ENCODE measurements around the gene PTPN3.
"Not testable (repeated sequence)": the region's sequence is repeated elsewhere in the genome, so short reads cannot be mapped to it uniquely, and the experiment has no call there.

PTPN3 gene

GRCh38 chr9:109385499-109385898, 112.6 kb downstream of the PTPN3 start:
- no peak for DNase-seq

DNA sequence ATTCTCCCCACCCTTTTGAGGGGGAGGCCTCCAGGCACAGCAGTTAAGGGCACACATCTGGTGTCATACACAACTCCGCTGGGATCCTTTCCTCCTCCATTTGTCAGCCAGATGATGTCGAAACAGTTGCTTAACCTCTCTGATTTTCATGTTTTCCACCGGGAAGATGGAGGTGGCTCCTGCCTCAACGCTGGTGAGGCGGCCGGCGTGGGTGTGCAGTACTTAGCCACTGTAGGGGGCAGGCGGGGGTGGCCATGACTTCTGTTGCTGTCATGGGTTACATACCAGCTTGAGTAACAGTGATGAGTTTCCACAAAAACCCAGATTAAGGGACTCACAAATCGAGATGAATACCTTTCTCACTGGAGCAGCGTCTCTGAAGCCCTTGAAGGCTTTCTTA, 114.2 kb downstream of the PTPN3 start:
- DNase-seq = no peak

DNA sequence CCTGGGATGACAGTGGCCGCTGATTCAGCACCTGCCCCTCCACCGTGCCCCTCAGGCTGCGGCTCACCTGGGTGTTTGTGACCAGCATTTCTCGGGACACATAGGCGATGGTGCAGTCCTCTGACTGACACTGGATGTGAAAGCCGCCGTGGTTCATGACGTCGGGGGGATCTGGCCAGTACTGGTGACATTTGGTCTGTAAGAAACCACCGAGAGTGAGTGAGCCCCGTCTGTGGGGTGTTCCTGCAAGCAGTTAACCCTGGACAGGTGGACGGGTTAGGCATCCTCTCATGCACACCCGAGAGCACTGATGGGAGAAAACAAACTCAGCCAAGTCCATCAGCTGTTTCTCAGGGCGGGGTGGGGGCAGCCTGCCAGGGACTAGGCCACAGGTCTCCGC, 114.8 kb downstream of the PTPN3 start:
- no peak for DNase-seq

DNA sequence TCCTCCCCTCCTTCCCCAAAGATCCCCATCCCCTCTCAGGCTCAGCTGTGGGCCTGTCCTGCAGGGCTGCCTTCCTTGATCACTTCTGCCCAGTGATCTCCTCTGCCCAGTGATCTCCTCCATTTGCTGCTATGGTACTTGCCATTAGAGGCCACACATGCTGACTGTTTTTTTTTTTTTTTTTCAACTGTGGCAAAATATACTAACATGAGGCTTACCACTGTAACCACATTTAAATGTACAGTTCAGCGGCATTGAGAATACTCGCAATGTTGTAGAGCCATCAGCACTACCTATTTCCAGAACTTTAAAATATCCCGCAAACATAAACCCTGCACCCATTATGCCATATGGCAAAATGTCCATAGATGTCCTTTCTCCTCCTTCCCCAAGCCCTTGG, 115.5 kb downstream of the PTPN3 start:
- no peak for DNase-seq

GRCh38 chr9:109382182-109382581, 115.9 kb downstream of the PTPN3 start:
- DNase-seq = no peak

DNA sequence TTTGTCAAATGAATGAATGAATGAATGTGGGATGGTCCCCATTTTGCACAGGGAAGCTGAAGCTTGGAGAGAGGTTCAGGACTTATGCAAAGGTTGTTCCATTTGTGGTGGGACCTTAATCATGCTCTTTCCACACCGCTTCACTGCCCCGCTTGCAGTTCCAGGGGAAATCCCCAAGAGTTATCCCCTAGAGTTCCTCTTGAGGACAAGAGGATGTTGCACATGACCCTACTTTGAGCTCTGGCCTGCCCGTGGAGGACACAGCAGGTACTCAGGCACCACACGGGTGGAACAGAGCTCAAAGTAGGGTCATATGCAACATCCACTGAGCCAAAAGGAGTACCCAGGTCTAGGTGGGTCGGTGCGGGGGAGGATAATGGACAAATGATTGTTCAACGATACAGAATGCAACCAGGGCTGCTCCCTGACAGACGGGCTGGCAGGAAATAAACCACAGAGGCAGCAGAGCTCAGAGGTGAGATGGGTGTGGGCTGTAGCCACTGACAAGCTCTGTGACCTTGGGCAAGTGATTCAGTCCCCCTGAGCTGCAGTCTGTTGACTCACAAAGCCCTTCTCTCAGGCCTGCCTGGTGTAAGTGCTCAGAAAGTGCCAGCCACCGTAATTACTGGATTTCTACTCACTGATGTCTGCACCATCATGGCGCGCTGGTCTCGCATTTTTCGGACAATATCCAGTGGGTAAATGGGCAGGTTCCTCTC, 116.9 kb downstream of the PTPN3 start:
- no peak for DNase-seq

GRCh38 chr9:109379513-109379912, 118.6 kb downstream of the PTPN3 start:
- no peak for DNase-seq

DNA sequence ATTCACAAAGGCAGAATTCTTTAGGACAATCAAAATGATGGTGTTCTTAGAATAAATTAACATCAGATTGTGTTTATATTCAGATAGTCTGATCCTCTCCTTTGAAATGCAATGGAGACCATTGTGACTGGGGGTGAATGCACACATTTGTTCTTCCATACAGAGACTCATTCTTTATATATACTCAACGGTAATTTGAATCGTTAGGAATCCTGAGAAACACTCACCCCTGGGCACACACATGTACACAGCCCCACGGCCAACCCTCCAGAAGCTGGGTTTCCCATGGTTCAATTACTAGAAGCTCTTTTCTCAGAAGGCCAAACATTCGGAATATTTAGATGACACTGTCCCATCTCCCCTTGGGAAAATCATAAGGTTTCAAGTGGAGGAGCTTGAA, 119.8 kb downstream of the PTPN3 start:
- DNase-seq = no peak

DNA sequence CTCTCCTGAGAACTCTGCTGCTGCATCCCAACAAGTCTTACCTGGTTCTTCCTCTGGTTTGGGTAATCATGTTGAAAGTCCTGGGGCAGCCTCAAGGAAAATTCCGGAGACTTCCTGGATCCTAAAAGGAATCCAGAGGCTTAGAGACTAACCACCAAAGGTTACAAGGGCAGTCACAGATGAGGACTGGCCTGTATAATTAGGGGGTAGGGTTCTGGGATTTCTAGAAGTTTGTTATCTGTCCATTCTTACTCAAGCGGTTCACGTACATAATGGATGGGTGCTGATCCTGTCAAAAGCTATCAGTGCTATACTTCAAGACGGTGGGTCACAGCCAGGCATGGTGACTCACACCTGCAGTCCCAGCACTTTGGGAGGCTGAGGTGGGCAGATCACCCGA, 125.9 kb downstream of the PTPN3 start:
- DNase-seq = no peak

DNA sequence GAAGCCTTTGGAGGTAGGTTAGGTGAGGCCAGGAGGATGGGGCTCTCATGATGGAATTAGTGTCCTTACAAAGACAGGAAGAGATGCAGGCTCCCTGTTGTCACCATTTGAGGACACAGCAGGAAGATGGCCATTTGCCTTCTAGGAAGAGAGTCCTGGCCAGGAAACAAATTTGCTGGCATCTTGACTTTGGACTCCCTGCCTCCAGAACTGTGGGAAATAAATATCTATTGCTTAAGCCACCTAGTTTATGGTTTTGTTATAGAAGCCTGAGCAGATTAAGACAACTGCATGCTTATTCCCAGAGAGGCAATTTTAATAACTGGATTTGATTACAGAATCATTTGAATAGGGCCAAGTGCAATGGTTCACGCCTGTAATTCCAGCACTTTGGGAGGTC, 126.7 kb downstream of the PTPN3 start:
- DNase-seq = no peak

- DNase-seq = no peak
These were observed 128.8 kb downstream of the PTPN3 start for GRCh38 chr9:109369285-109369684.

DNA sequence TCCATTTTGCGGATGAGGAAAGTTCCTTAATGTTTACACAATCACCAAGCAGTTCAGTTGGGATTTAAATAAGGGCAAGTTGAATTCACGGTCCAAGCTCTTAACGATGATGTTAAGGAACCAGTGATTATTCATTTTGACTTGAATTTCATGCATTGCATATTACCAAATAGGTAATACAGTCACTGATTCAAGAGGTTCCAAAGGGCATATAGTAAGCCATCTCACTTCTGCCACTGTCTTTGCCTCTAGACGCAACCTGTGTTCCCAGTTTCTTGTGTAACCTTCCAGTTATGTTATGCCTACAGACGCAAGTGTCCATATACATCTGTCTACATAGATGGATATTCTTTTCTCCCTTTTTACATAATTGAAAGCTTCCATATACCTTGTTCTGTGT, 137.3 kb downstream of the PTPN3 start:
- no peak for DNase-seq

- not testable (repeated sequence) for DNase-seq
These were observed 139.0 kb downstream of the PTPN3 start for GRCh38 chr9:109358968-109359603.

GRCh38 chr9:109355564-109356297, 142.4 kb downstream of the PTPN3 start:
- DNase-seq = no peak

DNA sequence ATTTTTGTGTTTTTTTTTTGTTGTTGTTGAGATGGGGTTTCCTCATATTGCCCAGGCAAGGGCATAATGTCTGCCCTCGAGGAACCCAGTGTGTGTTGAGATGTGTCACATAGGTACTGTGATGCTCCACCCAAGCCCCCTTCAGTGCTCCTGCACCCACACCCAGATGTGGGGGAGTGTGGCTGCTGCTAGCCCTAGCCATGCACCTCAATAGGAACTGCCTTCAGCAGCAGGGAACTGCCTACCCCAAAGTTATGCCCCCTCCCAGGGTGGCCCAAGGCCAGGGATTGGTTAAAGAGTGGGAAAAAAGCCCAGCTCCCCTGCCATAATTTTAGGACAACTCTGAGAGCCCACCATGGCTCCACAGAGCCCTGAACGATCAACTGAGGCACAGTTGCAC, 143.9 kb downstream of the PTPN3 start:
- no peak for DNase-seq

- DNase-seq = no peak
These were observed 147.1 kb downstream of the PTPN3 start for GRCh38 chr9:109351032-109351431.

GRCh38 chr9:109349421-109349846, 148.7 kb downstream of the PTPN3 start:
- DNase-seq = no peak

DNA sequence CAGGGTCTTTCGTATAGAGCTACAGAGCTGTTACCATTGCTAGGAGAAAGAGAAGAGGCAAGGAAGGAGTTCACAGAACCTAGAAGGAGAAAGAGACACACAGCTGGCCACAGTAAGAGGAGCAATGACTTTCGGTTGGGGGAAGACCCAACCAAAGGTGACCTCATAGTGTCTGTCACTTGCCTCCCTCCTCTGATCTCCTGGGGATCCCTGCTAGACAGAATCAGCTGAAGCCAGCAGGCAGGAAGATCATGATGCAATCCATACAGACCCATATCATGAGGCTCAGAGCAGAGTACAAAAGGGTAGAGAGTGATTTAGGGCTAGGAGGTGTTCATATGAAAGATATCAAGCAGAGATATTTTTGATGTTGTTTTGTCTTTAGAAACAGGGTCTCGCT, 151.2 kb downstream of the PTPN3 start:
- no peak for DNase-seq

GRCh38 chr9:109344866-109345265, 153.2 kb downstream of the PTPN3 start:
- DNase-seq = no peak

DNA sequence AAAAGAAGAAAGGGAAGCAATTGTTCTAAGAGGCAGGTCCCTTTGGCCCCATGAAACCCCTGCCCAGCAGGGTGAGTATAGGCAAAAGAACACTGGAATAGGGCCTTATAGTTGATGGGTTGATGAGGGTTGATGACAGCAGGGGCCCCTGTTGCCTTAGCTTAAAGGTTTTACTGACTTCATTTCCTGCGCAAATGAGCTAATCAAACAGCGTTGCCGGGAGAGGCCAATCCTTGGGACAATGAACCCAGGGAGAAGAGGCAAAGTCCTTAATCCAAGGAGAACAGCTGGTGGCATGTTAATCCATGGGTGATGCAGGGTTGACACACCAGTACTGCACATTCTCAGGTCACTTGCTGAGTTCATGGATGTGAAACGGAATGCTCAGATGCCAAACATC, 155.2 kb downstream of the PTPN3 start:
- DNase-seq = no peak

DNA sequence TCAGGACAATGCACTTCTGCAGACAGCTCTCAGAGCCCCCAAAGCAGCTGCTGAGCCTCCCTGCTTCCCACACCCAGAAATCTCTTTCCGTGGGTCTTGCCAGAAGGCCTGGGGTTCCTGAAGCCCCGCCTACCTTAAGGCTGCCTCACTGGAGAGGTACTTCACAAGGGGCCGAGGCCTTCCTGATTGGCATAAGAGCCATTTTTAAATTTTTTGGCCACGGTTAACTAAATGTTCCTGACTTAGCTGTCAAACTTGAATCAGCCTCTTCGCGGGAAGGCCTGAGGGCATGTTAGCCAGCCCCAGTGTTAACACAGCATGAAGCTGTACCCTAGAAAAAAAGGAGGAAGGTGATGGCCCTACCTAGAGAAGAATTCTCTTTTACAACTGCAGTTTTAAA, 156.5 kb downstream of the PTPN3 start:
- DNase-seq = no peak

GRCh38 chr9:109340979-109341378, 157.1 kb downstream of the PTPN3 start:
- not testable (repeated sequence) for DNase-seq

DNA sequence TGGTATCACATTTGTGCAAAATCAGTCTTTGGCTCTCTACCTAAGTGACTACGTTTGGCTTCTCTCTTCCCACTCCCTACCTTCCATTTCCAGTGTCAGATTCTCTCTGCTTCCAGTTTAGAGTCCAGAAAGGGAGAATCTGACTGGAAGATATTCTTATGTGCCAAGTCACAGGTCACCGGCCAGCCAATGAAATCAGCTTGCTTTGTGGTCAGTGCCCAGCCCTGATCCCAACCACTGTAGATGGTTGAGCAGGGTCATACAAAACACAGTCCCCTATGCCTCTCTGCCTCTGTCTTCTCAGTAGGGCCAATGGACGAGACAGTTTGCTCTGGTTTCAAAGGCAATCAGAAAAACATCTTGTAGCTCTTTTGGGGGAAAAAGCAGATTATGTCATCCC, 161.7 kb downstream of the PTPN3 start:
- no peak for DNase-seq

- DNase-seq = no peak
These were observed 162.2 kb downstream of the PTPN3 start for GRCh38 chr9:109335929-109336328.
